ENCODE measurements around the gene SORCS2. TPM values are rescaled to one million over a fixed set of nuclear protein-coding genes. Genes with fewer than 3 reads are reported as not detected.

SORCS2 gene
- total RNA-seq, 1 donor from 2014 or later, result 13.4 TPM

DNA sequence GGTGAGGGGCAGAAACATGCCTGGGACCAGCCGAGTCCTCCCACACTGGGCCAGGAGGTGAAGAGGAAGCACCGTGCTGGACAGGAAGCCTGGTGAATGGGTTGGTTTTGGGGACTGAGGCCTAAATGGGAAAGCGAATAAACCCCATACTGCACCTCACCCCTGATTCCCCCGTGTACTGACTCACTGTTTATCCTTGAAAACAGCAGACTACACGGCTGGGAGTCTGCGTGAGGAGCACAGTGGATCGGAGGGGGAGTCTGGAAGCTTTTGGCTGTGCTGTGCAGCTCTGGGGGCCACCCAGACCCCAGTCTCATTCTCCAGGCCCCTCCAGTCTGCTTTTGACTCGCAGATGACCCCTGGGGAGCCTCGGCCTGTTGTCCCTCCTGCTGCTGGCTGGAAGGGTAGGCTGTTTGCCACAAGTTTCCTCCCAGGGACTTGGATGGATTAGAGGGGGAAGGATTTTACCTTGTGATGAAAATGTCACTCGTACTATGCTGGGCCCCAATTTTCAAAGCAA is 152.4 kb downstream of the SORCS2 start:
- H3K4me3 Mint-ChIP-seq, result no peak overlapping the region
- no peak for DNase-seq (ENCODE audit: extremely low spot score, unreplicated experiment)
- H3K27me3 Mint-ChIP-seq, result no peaks in the 10 kb centered on the region
- no peaks in the 10 kb centered on the region for H3K36me3 Mint-ChIP-seq
- peaks cover 12% of the 10 kb centered on the region for H3K9me3 Mint-ChIP-seq
- TF ChIP-seq, protein P1, sequence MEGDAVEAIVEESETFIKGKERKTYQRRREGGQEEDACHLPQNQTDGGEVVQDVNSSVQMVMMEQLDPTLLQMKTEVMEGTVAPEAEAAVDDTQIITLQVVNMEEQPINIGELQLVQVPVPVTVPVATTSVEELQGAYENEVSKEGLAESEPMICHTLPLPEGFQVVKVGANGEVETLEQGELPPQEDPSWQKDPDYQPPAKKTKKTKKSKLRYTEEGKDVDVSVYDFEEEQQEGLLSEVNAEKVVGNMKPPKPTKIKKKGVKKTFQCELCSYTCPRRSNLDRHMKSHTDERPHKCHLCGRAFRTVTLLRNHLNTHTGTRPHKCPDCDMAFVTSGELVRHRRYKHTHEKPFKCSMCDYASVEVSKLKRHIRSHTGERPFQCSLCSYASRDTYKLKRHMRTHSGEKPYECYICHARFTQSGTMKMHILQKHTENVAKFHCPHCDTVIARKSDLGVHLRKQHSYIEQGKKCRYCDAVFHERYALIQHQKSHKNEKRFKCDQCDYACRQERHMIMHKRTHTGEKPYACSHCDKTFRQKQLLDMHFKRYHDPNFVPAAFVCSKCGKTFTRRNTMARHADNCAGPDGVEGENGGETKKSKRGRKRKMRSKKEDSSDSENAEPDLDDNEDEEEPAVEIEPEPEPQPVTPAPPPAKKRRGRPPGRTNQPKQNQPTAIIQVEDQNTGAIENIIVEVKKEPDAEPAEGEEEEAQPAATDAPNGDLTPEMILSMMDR (conservative IDR thresholded peaks at IDR 0.05), result no peak
- H3K4me1 Mint-ChIP-seq (ENCODE audit: unreplicated experiment), result peaks cover 4% of the 10 kb centered on the region
- no peak overlapping the region for H3K27ac Mint-ChIP-seq

DNA sequence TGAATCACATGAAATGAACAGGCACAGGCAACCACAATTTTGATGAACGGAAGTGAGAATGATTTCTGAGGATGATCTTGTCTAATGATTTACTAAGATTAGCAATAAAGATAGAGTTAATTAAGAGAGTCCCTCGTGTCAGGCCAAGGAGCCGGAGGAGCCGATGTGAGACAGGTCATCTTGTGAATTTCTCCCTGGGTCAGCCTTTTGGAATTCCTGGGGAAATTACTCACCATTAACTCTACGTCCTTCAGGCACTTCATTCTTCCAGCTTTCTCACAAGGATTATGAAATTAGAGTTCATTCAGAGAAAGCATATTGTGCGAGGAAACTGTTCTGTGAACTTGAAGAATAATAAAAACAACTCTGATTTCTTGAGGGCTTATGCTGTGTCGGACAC is 155.6 kb downstream of the SORCS2 start:
- Mint-ChIP-seq H3K4me3 (no peak overlapping the region), H3K36me3 (no peaks in the 10 kb centered on the region), H3K4me1 (ENCODE audit: unreplicated experiment) (peaks cover 4% of the 10 kb centered on the region), H3K27ac (no peak overlapping the region), H3K27me3 (no peaks in the 10 kb centered on the region), H3K9me3 (peaks cover 12% of the 10 kb centered on the region)
- no peak for DNase-seq (ENCODE audit: extremely low spot score, unreplicated experiment)
- TF ChIP-seq, protein P1 (conservative IDR thresholded peaks at IDR 0.05), result no peak

DNA sequence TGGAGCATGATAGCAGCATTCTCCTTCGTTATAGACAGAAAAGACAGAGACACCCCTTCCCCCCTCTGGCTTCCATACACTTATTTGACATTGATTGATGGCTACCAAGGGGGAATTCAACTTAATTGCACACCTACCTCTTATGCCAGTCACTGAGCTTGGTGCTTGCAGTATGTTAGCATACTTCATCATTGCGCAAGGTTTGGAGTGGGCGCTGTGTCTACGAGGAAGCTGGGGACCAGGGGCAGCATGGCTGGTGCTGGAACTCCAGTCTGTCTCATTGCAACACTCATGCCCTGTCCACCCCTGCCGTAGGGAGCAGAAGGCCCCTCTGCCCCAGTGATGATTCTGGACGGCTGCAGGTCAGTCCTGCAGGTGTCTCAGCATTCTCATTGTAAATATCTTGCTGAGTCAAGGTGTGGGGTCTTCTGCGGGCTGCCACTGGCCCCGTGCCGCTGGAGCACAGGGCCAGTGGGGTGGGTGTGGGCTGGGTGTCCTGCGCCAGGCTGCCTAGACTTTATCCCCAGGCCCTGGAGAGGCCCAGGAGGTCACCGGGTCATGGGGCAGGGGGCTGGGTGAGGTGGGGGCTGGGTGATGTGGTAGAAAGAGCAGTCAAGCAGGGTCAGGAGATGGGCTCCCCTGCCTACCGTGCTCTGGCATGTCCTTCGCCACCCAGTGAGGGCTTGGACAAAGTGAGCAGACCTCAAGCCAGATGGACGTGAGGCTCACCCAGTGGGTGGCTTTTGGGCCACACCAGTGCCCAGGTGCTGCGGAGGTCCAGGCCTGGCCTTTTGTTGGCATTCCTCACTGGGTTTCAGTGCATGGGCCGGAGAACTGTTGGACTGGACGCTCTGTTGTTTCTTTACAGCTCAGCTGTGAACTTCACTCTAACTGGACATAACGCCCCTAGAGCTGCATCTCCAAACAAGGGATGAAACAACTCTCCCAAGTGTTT is 156.9 kb downstream of the SORCS2 start:
- Mint-ChIP-seq H3K4me3 (no peak overlapping the region), H3K27ac (no peak overlapping the region), H3K27me3 (no peaks in the 10 kb centered on the region), H3K9me3 (peaks cover 12% of the 10 kb centered on the region), H3K36me3 (no peaks in the 10 kb centered on the region), H3K4me1 (ENCODE audit: unreplicated experiment) (peaks cover 4% of the 10 kb centered on the region)
- TF ChIP-seq, protein P1 (conservative IDR thresholded peaks at IDR 0.05), result no peak
- DNase-seq (ENCODE audit: extremely low spot score, unreplicated experiment), result no peak

DNA sequence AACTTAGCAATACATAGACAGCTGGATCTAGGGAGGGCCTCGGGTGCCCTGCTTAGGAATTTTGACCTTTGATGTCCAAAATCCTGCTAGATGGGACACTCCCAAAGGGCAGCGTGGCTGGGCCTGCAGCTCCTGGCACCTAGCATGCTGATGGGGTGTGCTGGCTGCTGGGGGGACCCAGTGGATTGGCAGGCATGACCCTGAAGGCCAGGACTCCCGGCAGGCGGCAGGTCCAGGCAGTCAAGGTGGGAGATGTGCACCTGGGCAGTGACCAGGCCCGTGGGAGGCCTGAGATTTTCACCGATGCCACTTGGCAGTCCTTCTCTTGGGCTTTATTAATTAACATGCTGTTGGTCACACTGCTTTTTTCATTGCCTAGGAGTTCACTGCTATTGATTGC is 158.1 kb downstream of the SORCS2 start:
- H3K9me3 Mint-ChIP-seq, result peaks cover 12% of the 10 kb centered on the region
- H3K36me3 Mint-ChIP-seq, result no peaks in the 10 kb centered on the region
- TF ChIP-seq, protein P1 (conservative IDR thresholded peaks at IDR 0.05), result no peak
- H3K27me3 Mint-ChIP-seq, result no peaks in the 10 kb centered on the region
- H3K27ac Mint-ChIP-seq, result no peak overlapping the region
- H3K4me1 Mint-ChIP-seq (ENCODE audit: unreplicated experiment), result peaks cover 4% of the 10 kb centered on the region
- H3K4me3 Mint-ChIP-seq, result no peak overlapping the region
- DNase-seq (ENCODE audit: extremely low spot score, unreplicated experiment), result no peak

DNA sequence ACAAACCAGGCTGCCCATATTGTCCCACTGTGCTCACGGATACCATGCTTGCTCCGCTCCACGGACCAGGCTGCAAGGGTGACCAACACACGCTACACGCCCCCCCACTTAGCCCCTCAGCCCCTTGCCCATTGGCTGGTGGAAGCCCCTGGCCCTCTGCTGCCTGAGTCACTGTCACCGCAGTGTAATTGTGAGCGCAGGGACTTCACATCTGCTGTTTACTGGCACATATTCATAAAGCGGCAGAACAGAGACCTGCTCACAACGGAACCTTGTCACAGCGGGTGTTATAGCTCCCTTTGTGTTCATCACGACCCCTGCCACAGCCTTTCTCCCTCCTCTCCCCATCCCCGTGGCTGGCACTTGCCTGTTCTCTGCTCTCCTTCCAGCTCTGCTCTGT is 158.7 kb downstream of the SORCS2 start:
- H3K27me3 Mint-ChIP-seq, result no peaks in the 10 kb centered on the region
- H3K9me3 Mint-ChIP-seq, result peaks cover 7% of the 10 kb centered on the region
- no peak overlapping the region for H3K27ac Mint-ChIP-seq
- no peak overlapping the region for H3K4me3 Mint-ChIP-seq
- H3K4me1 Mint-ChIP-seq (ENCODE audit: unreplicated experiment), result peaks cover 6% of the 10 kb centered on the region
- H3K36me3 Mint-ChIP-seq, result no peaks in the 10 kb centered on the region
- DNase-seq (ENCODE audit: extremely low spot score, unreplicated experiment), result no peak
- TF ChIP-seq, protein P1 (conservative IDR thresholded peaks at IDR 0.05), result no peak
